HFFc6 (cell line): ENCODE data around the gene SMG1. TPM values are rescaled to one million over a fixed set of nuclear protein-coding genes. Genes with fewer than 3 reads are reported as not detected.

ENCODE experiments used
- DNase-seq: peaks from one replicate; pipeline ENCODE4 v3.0.0-alpha.2; 2018
- H3K27ac Mint-ChIP-seq: 2 replicates; pipeline ENCODE4 v1.8.0; 2020; ENCODE audit warnings: mild to moderate bottlenecking, mixed read lengths
- H3K27me3 Mint-ChIP-seq: 2 replicates; pipeline ENCODE4 v1.8.0; 2021; ENCODE audit warnings: mild to moderate bottlenecking, moderate library complexity, mixed read lengths; ENCODE audit not compliant: insufficient read depth
- H3K36me3 Mint-ChIP-seq: 2 replicates; pipeline ENCODE4 v1.8.0; 2021; ENCODE audit warnings: low read depth, mixed read lengths
- H3K4me1 Mint-ChIP-seq: 2 replicates; pipeline ENCODE4 v1.8.0; 2020; ENCODE audit warnings: low read depth, mixed read lengths
- H3K4me3 Mint-ChIP-seq: 2 replicates; pipeline ENCODE4 v1.8.0; 2020; ENCODE audit warnings: mild to moderate bottlenecking, moderate library complexity, mixed read lengths
- H3K9me3 Mint-ChIP-seq: 2 replicates; pipeline ENCODE4 v1.8.0; 2020; ENCODE audit warnings: mild to moderate bottlenecking, mixed read lengths
- CTCF ChIP-seq: fragments of 200-600 bp; sonication (generic); IDR thresholded peaks from 2 replicates; pipeline ENCODE4 v1.5.0; 2021; ENCODE audit warnings: antibody characterized with exemption, mild to moderate bottlenecking
- total RNA-seq, 6 experiments: library from RNA; stranded (reverse); fragmentation: NEBNext Ultra II Directional; extraction: Animal tissue kit (Norgen Biotek cat#: 25700); gene quantifications; 2 replicates in 1 of 6; 3 replicates in 5 of 6; pipeline ENCODE4 v1.2.3, GENCODE V29; 2021

The SMG1 gene
- total RNA-seq, 6 experiments from 2014 or later, result 31.3 to 43.0 (median 35.4) TPM

- H3K4me3 Mint-ChIP-seq, result no peak overlapping the region
- peaks cover 21% of the 10 kb centered on the region for H3K27me3 Mint-ChIP-seq
- H3K9me3 Mint-ChIP-seq, result no peaks in the 10 kb centered on the region
- no peaks in the 10 kb centered on the region for H3K4me1 Mint-ChIP-seq
- no peaks in the 10 kb centered on the region for H3K36me3 Mint-ChIP-seq
- DNase-seq, result no peak
- no peak overlapping the region for H3K27ac Mint-ChIP-seq
- TF ChIP-seq CTCF, result no peak
Observed at GRCh38 chr16:18950469-18951185, 24.4 kb upstream of the SMG1 start.

- Mint-ChIP-seq H3K36me3 (no peaks in the 10 kb centered on the region), H3K9me3 (no peaks in the 10 kb centered on the region), H3K27ac (no peak overlapping the region), H3K27me3 (peaks cover 12% of the 10 kb centered on the region), H3K4me1 (no peaks in the 10 kb centered on the region), H3K4me3 (no peak overlapping the region)
- no peak for DNase-seq
- no peak for TF ChIP-seq CTCF
Observed at GRCh38 chr16:18948372-18949020, 22.3 kb upstream of the SMG1 start.

GRCh38 chr16:18945233-18945632 lies 19.0 kb upstream of the SMG1 start:
- H3K36me3 Mint-ChIP-seq, result no peaks in the 10 kb centered on the region
- no peaks in the 10 kb centered on the region for H3K4me1 Mint-ChIP-seq
- H3K4me3 Mint-ChIP-seq, result peak overlapping the region; percentile 78; the same call in 1 of the 2 replicates
- no peaks in the 10 kb centered on the region for H3K9me3 Mint-ChIP-seq
- no peak overlapping the region for H3K27ac Mint-ChIP-seq
- no peak for DNase-seq
- no peak for TF ChIP-seq CTCF
- H3K27me3 Mint-ChIP-seq, result peaks cover 11% of the 10 kb centered on the region

GRCh38 chr16:18943414-18943813 lies 17.2 kb upstream of the SMG1 start:
- Mint-ChIP-seq H3K9me3 (no peaks in the 10 kb centered on the region), H3K27ac (no peak overlapping the region), H3K27me3 (peaks cover 11% of the 10 kb centered on the region), H3K4me3 (no peak overlapping the region), H3K36me3 (no peaks in the 10 kb centered on the region), H3K4me1 (no peaks in the 10 kb centered on the region)
- no peak for DNase-seq
- no peak for TF ChIP-seq CTCF

- no peak for DNase-seq
- peaks cover 15% of the 10 kb centered on the region for H3K27me3 Mint-ChIP-seq
- H3K9me3 Mint-ChIP-seq, result no peaks in the 10 kb centered on the region
- no peaks in the 10 kb centered on the region for H3K4me1 Mint-ChIP-seq
- TF ChIP-seq CTCF, result no peak
- no peak overlapping the region for H3K27ac Mint-ChIP-seq
- no peaks in the 10 kb centered on the region for H3K36me3 Mint-ChIP-seq
- no peak overlapping the region for H3K4me3 Mint-ChIP-seq
Observed at GRCh38 chr16:18942061-18942460, 15.9 kb upstream of the SMG1 start.
